ENCODE data around the gene KRT24.

KRT24 gene

DNA sequence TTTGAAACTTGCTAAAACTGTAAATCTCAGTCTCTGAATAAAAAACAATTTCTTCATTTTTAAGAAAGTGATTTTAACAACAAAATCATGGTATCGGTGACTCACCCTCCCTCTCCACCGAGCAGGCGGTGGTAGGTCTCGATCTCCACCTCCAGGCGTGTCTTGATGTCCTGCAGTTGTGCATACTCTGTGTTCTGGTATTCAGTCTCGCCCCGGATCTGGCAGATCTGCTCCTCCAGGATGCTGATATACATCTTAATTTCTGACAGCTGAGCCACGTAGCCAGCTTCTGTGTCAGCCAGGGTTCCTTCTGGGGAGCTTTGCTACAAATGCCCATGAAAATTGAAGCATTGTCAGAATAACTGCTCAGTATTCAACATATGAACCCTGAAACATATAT lies 15.4 kb upstream of the KRT24 start:
- no peaks in the 10 kb centered on the region for H3K27me3 ChIP-seq (ENCODE audit: insufficient read depth, low read depth)
- no peak overlapping the region for H3K9ac ChIP-seq
- H3K27ac ChIP-seq: no peak overlapping the region
- no peak for TF ChIP-seq CTCF (conservative IDR thresholded peaks at IDR 0.05; ENCODE audit: low read depth, low read length)
- no peak overlapping the region for H2AFZ ChIP-seq (ENCODE audit: low read depth)
- no peaks in the 10 kb centered on the region for H3K79me2 ChIP-seq (ENCODE audit: insufficient read depth, low read depth)
- H4K20me1 ChIP-seq (ENCODE audit: insufficient read depth): no peaks in the 10 kb centered on the region
- H3K4me2 ChIP-seq: no peak overlapping the region
- no peaks in the 10 kb centered on the region for H3K36me3 ChIP-seq (ENCODE audit: insufficient read depth)
- H3K4me3 ChIP-seq (IDR thresholded peaks at IDR 0.05; ENCODE audit: insufficient read depth, low read depth, low read length): no peak overlapping the region
- no peaks in the 10 kb centered on the region for H3K4me1 ChIP-seq (ENCODE audit: low read depth, poor library complexity, severe bottlenecking)

DNA sequence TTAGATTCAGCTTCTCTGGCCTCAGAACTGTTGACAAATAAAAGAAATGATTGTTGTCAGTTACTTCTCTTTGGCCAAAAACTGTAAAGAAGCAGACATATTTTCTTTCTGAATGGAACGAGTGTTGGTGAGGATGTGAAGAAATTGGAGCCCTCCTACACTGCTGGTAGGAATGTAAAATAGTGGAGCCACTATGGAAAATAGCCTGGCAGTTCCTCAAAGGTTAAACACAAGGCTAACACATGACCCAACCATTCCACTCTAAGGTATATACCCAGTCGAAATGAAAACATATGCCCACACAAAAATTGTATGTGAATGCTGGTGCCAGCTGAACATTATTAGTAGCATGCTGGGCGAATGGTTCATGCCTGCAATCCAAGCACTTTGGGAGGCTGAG lies 14.2 kb upstream of the KRT24 start:
- Histone ChIP-seq H3K27me3 (ENCODE audit: insufficient read depth, low read depth) (no peaks in the 10 kb centered on the region), H2AFZ (ENCODE audit: low read depth) (no peak overlapping the region), H3K36me3 (ENCODE audit: insufficient read depth) (no peaks in the 10 kb centered on the region), H3K4me2 (no peak overlapping the region), H3K79me2 (ENCODE audit: insufficient read depth, low read depth) (no peaks in the 10 kb centered on the region), H3K9ac (no peak overlapping the region), H3K27ac (no peak overlapping the region), H3K4me1 (ENCODE audit: low read depth, poor library complexity, severe bottlenecking) (no peaks in the 10 kb centered on the region), H4K20me1 (ENCODE audit: insufficient read depth) (no peaks in the 10 kb centered on the region), H3K4me3 (IDR thresholded peaks at IDR 0.05; ENCODE audit: insufficient read depth, low read depth, low read length) (no peak overlapping the region)
- TF ChIP-seq CTCF (conservative IDR thresholded peaks at IDR 0.05; ENCODE audit: low read depth, low read length): no peak

GRCh38 chr17:40714473-40714872 lies 10.9 kb upstream of the KRT24 start:
- Histone ChIP-seq H3K4me1 (ENCODE audit: low read depth, poor library complexity, severe bottlenecking) (no peaks in the 10 kb centered on the region), H2AFZ (ENCODE audit: low read depth) (no peak overlapping the region), H3K9ac (no peak overlapping the region), H3K27me3 (ENCODE audit: insufficient read depth, low read depth) (no peaks in the 10 kb centered on the region), H3K4me3 (IDR thresholded peaks at IDR 0.05; ENCODE audit: insufficient read depth, low read depth, low read length) (no peak overlapping the region), H3K27ac (no peak overlapping the region), H3K79me2 (ENCODE audit: insufficient read depth, low read depth) (no peaks in the 10 kb centered on the region), H4K20me1 (ENCODE audit: insufficient read depth) (no peaks in the 10 kb centered on the region), H3K36me3 (ENCODE audit: insufficient read depth) (no peaks in the 10 kb centered on the region), H3K4me2 (no peak overlapping the region)
- no peak for TF ChIP-seq CTCF (conservative IDR thresholded peaks at IDR 0.05; ENCODE audit: low read depth, low read length)

DNA sequence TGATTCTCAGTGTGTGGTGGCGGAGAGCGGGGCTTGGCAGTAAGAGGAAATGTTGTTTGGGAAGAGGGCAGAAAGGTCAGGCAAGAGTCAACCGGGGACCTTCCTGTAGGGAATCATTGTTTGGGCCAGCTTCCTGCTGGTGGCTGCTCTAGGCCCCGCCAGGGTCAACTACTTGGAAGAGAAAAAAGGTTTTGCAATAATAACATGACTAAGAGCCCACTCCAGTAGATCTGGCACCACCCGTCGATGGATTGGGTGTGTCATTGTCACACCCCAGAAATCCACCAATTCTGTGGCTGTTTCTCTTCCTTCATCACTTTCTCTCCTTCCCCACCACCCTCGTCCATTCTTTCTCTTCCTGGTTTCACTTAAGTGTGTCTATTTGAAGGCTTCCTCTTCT lies 4.2 kb upstream of the KRT24 start:
- Histone ChIP-seq H3K4me2 (no peak overlapping the region), H3K4me3 (IDR thresholded peaks at IDR 0.05; ENCODE audit: insufficient read depth, low read depth, low read length) (no peak overlapping the region), H3K9ac (no peak overlapping the region), H4K20me1 (ENCODE audit: insufficient read depth) (no peaks in the 10 kb centered on the region), H3K4me1 (ENCODE audit: low read depth, poor library complexity, severe bottlenecking) (no peaks in the 10 kb centered on the region), H3K27me3 (ENCODE audit: insufficient read depth, low read depth) (no peaks in the 10 kb centered on the region), H2AFZ (ENCODE audit: low read depth) (no peak overlapping the region), H3K27ac (no peak overlapping the region), H3K36me3 (ENCODE audit: insufficient read depth) (no peaks in the 10 kb centered on the region), H3K79me2 (ENCODE audit: insufficient read depth, low read depth) (no peaks in the 10 kb centered on the region)
- no peak for TF ChIP-seq CTCF (conservative IDR thresholded peaks at IDR 0.05; ENCODE audit: low read depth, low read length)

DNA sequence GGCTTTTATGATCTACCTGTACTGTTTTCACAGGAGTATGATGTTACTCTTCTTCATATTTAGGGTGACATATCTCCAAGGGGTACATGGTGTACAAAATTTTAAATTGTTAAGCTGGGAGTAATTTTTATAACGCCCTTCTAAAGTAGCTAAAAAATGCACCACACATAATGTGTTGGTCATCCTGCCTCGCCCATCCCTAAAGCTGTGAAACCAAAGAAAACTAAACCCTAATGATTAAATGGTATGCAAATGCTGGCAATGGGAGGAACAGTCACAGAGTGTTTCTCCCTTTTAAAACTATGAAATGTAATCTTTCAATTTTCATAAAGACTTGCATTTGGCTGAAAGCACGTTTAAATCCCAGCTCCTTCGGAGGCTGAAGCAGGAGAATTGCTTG lies 2.0 kb upstream of the KRT24 start:
- Histone ChIP-seq H4K20me1 (ENCODE audit: insufficient read depth) (no peaks in the 10 kb centered on the region), H3K79me2 (ENCODE audit: insufficient read depth, low read depth) (no peaks in the 10 kb centered on the region), H3K4me1 (ENCODE audit: low read depth, poor library complexity, severe bottlenecking) (no peaks in the 10 kb centered on the region), H3K4me3 (IDR thresholded peaks at IDR 0.05; ENCODE audit: insufficient read depth, low read depth, low read length) (no peak overlapping the region), H2AFZ (ENCODE audit: low read depth) (no peak overlapping the region), H3K27me3 (ENCODE audit: insufficient read depth, low read depth) (no peaks in the 10 kb centered on the region), H3K9ac (no peak overlapping the region), H3K36me3 (ENCODE audit: insufficient read depth) (no peaks in the 10 kb centered on the region), H3K4me2 (no peak overlapping the region), H3K27ac (no peak overlapping the region)
- TF ChIP-seq CTCF (conservative IDR thresholded peaks at IDR 0.05; ENCODE audit: low read depth, low read length): no peak

Measured in KMS-11 (cell line).